Gastroesophageal sphincter (tissue), 3 donors: ENCODE data around the gene PUS7.

Experiments
- CTCF ChIP-seq, 4 experiments: fragments of 200-600 bp in 2 of 4; fragments of 450-650 bp in 2 of 4; sonication (generic) in 1 of 4; IDR thresholded peaks; one replicate each; pipeline ENCODE4 v1.5.1; 2017 to 2019; ENCODE audit warnings: antibody characterized with exemption in 4 of 4, mild to moderate bottlenecking in 2 of 4, moderate library complexity in 2 of 4
- POLR2AphosphoS5 ChIP-seq: sonication (generic); formaldehyde crosslinking; IDR thresholded peaks from one replicate; pipeline ENCODE4 v1.6.1; 2017; ENCODE audit warnings: antibody characterized with exemption

GRCh38 chr7:105473163-105473562, 48.9 kb downstream of the PUS7 start:
- TF ChIP-seq CTCF (IDR thresholded peaks at IDR 0.05), result no peak
- no peak for TF ChIP-seq POLR2AphosphoS5
